HL-60 (cell line): ENCODE data around the gene FOXO1.

ENCODE experiments used
- DNase-seq, 2 experiments: peaks; one replicate each; pipeline ENCODE4 v3.0.0-alpha.2; 2010 to 2020; ENCODE audit warnings: low read depth in 1 of 2, low spot score in 1 of 2
- H3K27ac ChIP-seq: fragments of 250-450 bp; sonication (Bioruptor Pico); replicated peaks from 2 replicates; pipeline ENCODE4 v1.5.1; 2020; ENCODE audit warnings: mild to moderate bottlenecking, moderate library complexity
- H3K27me3 ChIP-seq: fragments of 250-450 bp; sonication (Bioruptor Pico); 2 replicates; pipeline ENCODE4 v1.5.1; 2021; ENCODE audit warnings: mild to moderate bottlenecking, moderate library complexity; ENCODE audit not compliant: insufficient read depth, poor library complexity, severe bottlenecking
- H3K4me3 ChIP-seq: replicated peaks from 2 replicates; pipeline ENCODE4 v1.5.1; 2011; ENCODE audit warnings: mild to moderate bottlenecking, control low read depth, low read length; ENCODE audit not compliant: insufficient read depth
- GABPA ChIP-seq: IDR thresholded peaks from 2 replicates; pipeline ENCODE4 v1.6.1; 2012; ENCODE audit warnings: low read depth
- POLR2AphosphoS5 ChIP-seq: IDR thresholded peaks from 2 replicates; pipeline ENCODE4 v1.6.1; 2012; ENCODE audit warnings: low read depth
- REST ChIP-seq: IDR thresholded peaks from 2 replicates; pipeline ENCODE4 v1.6.1; 2012; ENCODE audit warnings: low read depth; ENCODE audit not compliant: insufficient replicate concordance
- SPI1 ChIP-seq: IDR thresholded peaks from 2 replicates; pipeline ENCODE4 v1.6.1; 2012; ENCODE audit warnings: low read depth, mild to moderate bottlenecking, borderline replicate concordance
- TF ChIP-seq, protein P1 (sequence below): IDR thresholded peaks from one replicate; pipeline ENCODE4 v1.5.1; 2011; ENCODE audit warnings: low read length, control low read depth, inconsistent platforms; ENCODE audit not compliant: insufficient read depth

The FOXO1 gene

DNA sequence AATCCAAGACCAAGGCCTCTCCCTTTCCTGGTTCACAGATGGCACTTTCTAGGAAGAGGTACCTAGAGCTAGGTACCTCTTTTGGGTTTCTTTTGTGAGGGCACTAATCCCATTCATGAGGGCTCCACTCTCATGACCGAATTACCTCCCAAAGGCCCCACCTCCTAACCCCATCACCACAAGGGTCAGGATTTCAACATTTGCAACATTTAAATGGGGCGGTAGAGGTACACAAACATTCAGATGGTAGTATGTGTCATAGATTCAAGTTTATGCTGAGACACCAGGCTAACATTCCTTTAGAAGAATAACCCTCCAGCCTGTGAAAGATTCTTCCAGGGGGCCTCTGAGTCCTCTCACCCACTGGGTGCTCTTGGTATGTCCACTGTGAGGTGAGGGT lies 116.3 kb downstream of the FOXO1 start:
- no peak overlapping the region for H3K27ac ChIP-seq

GRCh38 chr13:40549500-40550094 lies 116.8 kb downstream of the FOXO1 start:
- Histone ChIP-seq H3K27ac (no peak overlapping the region), H3K27me3 (peaks cover 12% of the 10 kb centered on the region), H3K4me3 (no peak overlapping the region)
- DNase-seq, result no peak
- TF ChIP-seq, protein P1, sequence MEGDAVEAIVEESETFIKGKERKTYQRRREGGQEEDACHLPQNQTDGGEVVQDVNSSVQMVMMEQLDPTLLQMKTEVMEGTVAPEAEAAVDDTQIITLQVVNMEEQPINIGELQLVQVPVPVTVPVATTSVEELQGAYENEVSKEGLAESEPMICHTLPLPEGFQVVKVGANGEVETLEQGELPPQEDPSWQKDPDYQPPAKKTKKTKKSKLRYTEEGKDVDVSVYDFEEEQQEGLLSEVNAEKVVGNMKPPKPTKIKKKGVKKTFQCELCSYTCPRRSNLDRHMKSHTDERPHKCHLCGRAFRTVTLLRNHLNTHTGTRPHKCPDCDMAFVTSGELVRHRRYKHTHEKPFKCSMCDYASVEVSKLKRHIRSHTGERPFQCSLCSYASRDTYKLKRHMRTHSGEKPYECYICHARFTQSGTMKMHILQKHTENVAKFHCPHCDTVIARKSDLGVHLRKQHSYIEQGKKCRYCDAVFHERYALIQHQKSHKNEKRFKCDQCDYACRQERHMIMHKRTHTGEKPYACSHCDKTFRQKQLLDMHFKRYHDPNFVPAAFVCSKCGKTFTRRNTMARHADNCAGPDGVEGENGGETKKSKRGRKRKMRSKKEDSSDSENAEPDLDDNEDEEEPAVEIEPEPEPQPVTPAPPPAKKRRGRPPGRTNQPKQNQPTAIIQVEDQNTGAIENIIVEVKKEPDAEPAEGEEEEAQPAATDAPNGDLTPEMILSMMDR, result no peak
- TF ChIP-seq SPI1 (no peak), POLR2AphosphoS5 (no peak), GABPA (no peak), REST (no peak)

More for the DNA sequence above, 116.3 kb downstream of the FOXO1 start:
- H3K4me3 ChIP-seq, result no peak overlapping the region
- H3K27me3 ChIP-seq, result peaks cover 18% of the 10 kb centered on the region
- no peak for DNase-seq
- TF ChIP-seq SPI1 (no peak), REST (no peak), GABPA (no peak), POLR2AphosphoS5 (no peak)
- TF ChIP-seq, protein P1, result no peak

DNA sequence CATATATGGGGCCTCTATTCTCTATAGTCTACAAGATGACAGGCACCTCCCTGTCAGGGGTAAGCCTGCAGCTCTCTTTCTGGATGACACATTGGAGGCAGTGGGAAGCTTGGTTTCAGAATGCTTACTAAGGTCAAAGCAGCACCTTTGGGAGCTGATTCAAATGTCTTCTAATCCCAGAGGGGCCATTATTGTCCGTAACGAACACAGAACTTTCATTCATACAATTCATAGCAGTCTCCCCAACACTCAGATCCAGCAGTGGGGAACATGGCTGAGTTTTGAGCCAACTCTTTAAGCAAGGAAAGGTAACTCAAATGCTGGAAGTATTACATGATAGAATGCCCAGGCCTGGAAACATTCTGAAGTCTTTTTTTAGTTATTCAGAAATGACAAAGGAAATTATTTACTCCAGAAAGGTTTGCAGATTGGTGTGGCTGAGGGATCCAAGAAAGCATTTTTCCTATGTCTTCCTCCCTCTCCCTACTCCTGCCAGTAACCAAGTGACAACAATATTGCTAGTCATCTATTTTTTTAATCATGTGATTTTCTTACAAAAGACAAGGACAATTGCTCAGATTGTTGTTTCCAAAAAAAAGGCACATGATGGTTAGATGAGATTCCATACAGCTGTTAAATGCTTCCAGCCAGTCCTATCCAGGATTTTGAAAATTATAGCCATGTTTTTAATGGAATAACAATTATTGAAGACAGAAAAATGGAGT lies 118.7 kb downstream of the FOXO1 start:
- Histone ChIP-seq H3K4me3 (no peak overlapping the region), H3K27me3 (peaks cover 10% of the 10 kb centered on the region), H3K27ac (no peak overlapping the region)
- no peak for DNase-seq
- TF ChIP-seq, protein P1, result no peak
- no peak for TF ChIP-seq REST
- TF ChIP-seq POLR2AphosphoS5, result no peak
- TF ChIP-seq GABPA, result no peak
- no peak for TF ChIP-seq SPI1
